IMR-90 (cell line): ENCODE results near the gene FBXL16. TPM values are rescaled to one million over a fixed set of nuclear protein-coding genes. Genes with fewer than 3 reads are reported as not detected.
A peak's percentile ranks its signal among the peaks of the same experiment; 100 is the strongest.

Source experiments
- ATAC-seq: fragments of 200-7000 bp; cut with Tn5 transposase; 2 replicates; pipeline ENCODE4 v1.9.1; 2020; ENCODE audit warnings: low read depth, mild to moderate bottlenecking, moderate library complexity
- BruUV-seq: library from RNA; stranded (reverse); fragments of 400-500 nt; replicated peaks from 2 replicates; lab custom pipeline; 2021; lab: Mats Ljungman, UMichigan
- CTCF ChIA-PET: fragments of 300-600 bp; formaldehyde crosslinking; extraction: SDS; loops from one replicate; lab custom pipeline; 2021; ENCODE audit warnings: antibody characterized with exemption; lab: Yijun Ruan, JAX
- POLR2A ChIA-PET: fragments of 300-600 bp; sonication (Branson Sonifier 250); formaldehyde crosslinking; loops from one replicate; lab custom pipeline; 2022; ENCODE audit warnings: antibody characterized with exemption; ENCODE audit not compliant: unreplicated experiment; lab: Charles Lee
- DNase-seq: peaks from one replicate; pipeline ENCODE4 v3.0.0; 2013
- H2AFZ ChIP-seq: replicated peaks from 2 replicates; pipeline ENCODE3; 2013; ENCODE audit warnings: low read length, mild to moderate bottlenecking; ENCODE audit not compliant: poor library complexity
- H2AK5ac ChIP-seq: 2 replicates; pipeline ENCODE4 v1.6.1; 2013; ENCODE audit warnings: low read depth, low read length, inconsistent platforms
- H2AK9ac ChIP-seq: replicated peaks from 2 replicates; pipeline ENCODE3; 2013; ENCODE audit warnings: mild to moderate bottlenecking, low read depth, low read length, moderate library complexity; ENCODE audit not compliant: poor library complexity
- H2BK120ac ChIP-seq: 2 replicates; pipeline ENCODE4 v1.6.1; 2013; ENCODE audit warnings: low read depth, low read length, inconsistent platforms
- H2BK15ac ChIP-seq: 3 replicates; pipeline ENCODE4 v1.6.1; 2013; ENCODE audit warnings: low read depth, low read length, inconsistent platforms
- H2BK20ac ChIP-seq: 2 replicates; pipeline ENCODE4 v1.6.1; 2013; ENCODE audit warnings: low read depth, mild to moderate bottlenecking, inconsistent platforms, low read length, moderate library complexity
- H2BK5ac ChIP-seq: 2 replicates; pipeline ENCODE4 v1.6.1; 2013; ENCODE audit warnings: mild to moderate bottlenecking, low read depth, low read length, inconsistent platforms; ENCODE audit not compliant: poor library complexity, severe bottlenecking
- H3K14ac ChIP-seq: replicated peaks from 2 replicates; pipeline ENCODE4 v1.6.1; 2013; ENCODE audit warnings: low read depth, low read length, inconsistent platforms
- H3K18ac ChIP-seq: 2 replicates; pipeline ENCODE4 v1.6.1; 2013; ENCODE audit warnings: low read depth, low read length, control low read depth
- H3K23ac ChIP-seq: 2 replicates; pipeline ENCODE4 v1.6.1; 2013; ENCODE audit warnings: low read depth, low read length, inconsistent platforms
- H3K27ac ChIP-seq: 2 replicates; pipeline ENCODE4 v1.5.1; 2013; ENCODE audit warnings: mild to moderate bottlenecking, control low read depth, low read length; ENCODE audit not compliant: insufficient read depth
- H3K27me3 ChIP-seq: 2 replicates; pipeline ENCODE4 v1.6.1; 2013; ENCODE audit warnings: low read length; ENCODE audit not compliant: control insufficient read depth, insufficient read depth
- H3K36me3 ChIP-seq: 2 replicates; pipeline ENCODE4 v1.6.1; 2013; ENCODE audit warnings: low read length, mixed read lengths; ENCODE audit not compliant: control insufficient read depth, insufficient read depth
- H3K4ac ChIP-seq: 2 replicates; pipeline ENCODE4 v1.6.1; 2013; ENCODE audit warnings: low read depth, low read length, inconsistent platforms
- H3K4me1 ChIP-seq: 2 replicates; pipeline ENCODE4 v1.6.1; 2013; ENCODE audit warnings: low read length, mixed read lengths; ENCODE audit not compliant: control insufficient read depth, insufficient read depth
- H3K4me2 ChIP-seq: 2 replicates; pipeline ENCODE4 v1.6.1; 2013; ENCODE audit warnings: low read depth, mild to moderate bottlenecking, control low read depth, low read length, moderate library complexity
- H3K4me3 ChIP-seq: 2 replicates; pipeline ENCODE4 v1.5.1; 2013; ENCODE audit warnings: low read depth, mild to moderate bottlenecking, control low read depth, low read length, moderate library complexity; ENCODE audit not compliant: insufficient read depth
- H3K56ac ChIP-seq: 2 replicates; pipeline ENCODE4 v1.6.1; 2013; ENCODE audit warnings: low read length, inconsistent platforms; ENCODE audit not compliant: insufficient read depth; ENCODE audit errors: extremely low read depth
- H3K79me1 ChIP-seq, 2 experiments: 2 replicates each; pipeline ENCODE4 v1.6.1; 2013; ENCODE audit warnings: low read length in 2 of 2, inconsistent platforms in 1 of 2, low read depth in 1 of 2
- H3K9ac ChIP-seq: 2 replicates; pipeline ENCODE4 v1.6.1; 2013; ENCODE audit warnings: low read depth, low read length, control low read depth
- H3K9me1 ChIP-seq: 2 replicates; pipeline ENCODE4 v1.6.1; 2013; ENCODE audit warnings: low read length, inconsistent platforms; ENCODE audit not compliant: insufficient read depth
- H3K9me3 ChIP-seq: 2 replicates; pipeline ENCODE4 v1.6.1; 2013; ENCODE audit warnings: low read length; ENCODE audit not compliant: control insufficient read depth, insufficient read depth
- H4K20me1 ChIP-seq: 2 replicates; pipeline ENCODE4 v1.6.1; 2013; ENCODE audit warnings: low read length, inconsistent platforms; ENCODE audit not compliant: insufficient read depth
- H4K5ac ChIP-seq: 2 replicates; pipeline ENCODE4 v1.6.1; 2013; ENCODE audit warnings: mild to moderate bottlenecking, low read depth, low read length, control low read depth
- H4K8ac ChIP-seq, 2 experiments: 2 replicates each; pipeline ENCODE4 v1.6.1; 2013; ENCODE audit warnings: low read depth in 2 of 2, low read length in 2 of 2, control low read depth in 1 of 2, inconsistent platforms in 1 of 2
- H4K91ac ChIP-seq: 2 replicates; pipeline ENCODE4 v1.6.1; 2013; ENCODE audit warnings: low read depth, low read length, inconsistent platforms; ENCODE audit not compliant: insufficient read depth
- CEBPB ChIP-seq: IDR thresholded peaks from 2 replicates; pipeline ENCODE4 v1.6.1; 2012; ENCODE audit warnings: low read depth, low read length, improper control_type of control experiment
- CHD1 ChIP-seq: IDR thresholded peaks from 2 replicates; pipeline ENCODE4 v1.6.1; 2012; ENCODE audit warnings: low read depth, low read length, improper control_type of control experiment
- ELK1 ChIP-seq: fragments of 150-350 bp; IDR thresholded peaks from 2 replicates; pipeline ENCODE4 v1.6.1; 2016; ENCODE audit warnings: low read depth, mild to moderate bottlenecking, low read length, moderate library complexity, borderline replicate concordance
- MAFK ChIP-seq: IDR thresholded peaks from 2 replicates; pipeline ENCODE4 v1.6.1; 2012; ENCODE audit warnings: low read depth, low read length, improper control_type of control experiment
- RAD21 ChIP-seq: IDR thresholded peaks from 2 replicates; pipeline ENCODE4 v1.6.1; 2012; ENCODE audit warnings: low read length, improper control_type of control experiment
- WGBS, 2 experiments: methylation state at CpG; one replicate each; pipeline versions ENCODE4 v1.1.5 to v1.1.7; 2013; ENCODE audit warnings: missing lambda C conversion rate in 2 of 2; ENCODE audit not compliant: insufficient read length in 1 of 2; ENCODE audit errors: extremely low coverage in 2 of 2; 5-methylcytosine and 5-hydroxymethylcytosine counted together
- dilution Hi-C: fragments of 300-500 bp; cut with HindIII; formaldehyde crosslinking; loops from one replicate; pipeline ENCODE4 v1.14.3; 2018; ENCODE audit warnings: low sequenced_read_pairs; ENCODE audit not compliant: unreplicated experiment
- in situ Hi-C: fragments of 300-500 bp; cut with MboI; formaldehyde crosslinking; loops from 3 replicates; pipeline ENCODE4 v1.14.3; 2019; ENCODE audit warnings: low sequenced_read_pairs, inconsistent platforms, mixed read lengths
- intact Hi-C: fragments of 100-400 bp; cut with micrococcal nuclease; formaldehyde crosslinking; loops from 2 replicates; pipeline ENCODE4 v1.10.0; 2022
- polyA plus RNA-seq, 3 experiments: library from polyadenylated mRNA; depleted of rRNA; stranded (reverse); fragments of >200 nt; gene quantifications; 2 replicates each; pipeline ENCODE4 v1.2.3, GENCODE V29; 2012; ENCODE audit warnings: low replicate concordance in 1 of 3
- total RNA-seq: library from RNA; depleted of rRNA; stranded (reverse); fragments of >200 nt; gene quantifications from 2 replicates; pipeline ENCODE4 v1.2.3, GENCODE V29; 2012

FBXL16 gene
- total and polyA plus RNA-seq, 2 of the 4 experiments (the other 2 are of a cell fraction), result 0.18 to 2.2 TPM

- no CpG with 5 or more reads among the region's 9 CpGs for WGBS, 2 experiments
- intact Hi-C loops (no loop called here), in situ Hi-C loops (loop anchor here (25.0 kb wide), 1 partner anchor 339 kb away; the partner anchor contains the start of gene SSTR5), dilution Hi-C loops (no loop called here)
- H4K20me1 ChIP-seq, result peaks cover 4% of the 10 kb centered on the region; the same call in 1 of the 2 replicates
- no peak overlapping the region for H3K14ac ChIP-seq
- H4K91ac ChIP-seq, result no peak overlapping the region
- no peak overlapping the region for H3K23ac ChIP-seq
- H3K27me3 ChIP-seq, result no peaks in the 10 kb centered on the region
- no peak overlapping the region for H3K27ac ChIP-seq
- TF ChIP-seq MAFK (no peak), RAD21 (no peak), CEBPB (no peak), ELK1 (no peak), CHD1 (no peak)
- no peak overlapping the region for H2BK120ac ChIP-seq
- no peak overlapping the region for H4K8ac ChIP-seq
- DNase-seq (no peak), ATAC-seq (no peak)
- no TSS peak for BruUV-seq
- peaks cover 10 to 15% of the 10 kb centered on the region in 2 experiments for H3K79me1 ChIP-seq
- H2AK5ac ChIP-seq, result no peak overlapping the region
- CTCF ChIA-PET, result no interaction called here
- no peak overlapping the region for H4K5ac ChIP-seq
- H2BK5ac ChIP-seq, result no peak overlapping the region
- no peak overlapping the region for H2AK9ac ChIP-seq
- H2BK20ac ChIP-seq, result no peak overlapping the region
- H3K4me1 ChIP-seq, result peaks cover 17% of the 10 kb centered on the region
- no peak overlapping the region for H3K4me2 ChIP-seq
- H2AFZ ChIP-seq, result peak overlapping the region; percentile 5
- no peak overlapping the region for H3K56ac ChIP-seq
- no peak overlapping the region for H3K9ac ChIP-seq
- H3K18ac ChIP-seq, result no peak overlapping the region
- H3K4ac ChIP-seq, result no peak overlapping the region
- H3K9me1 ChIP-seq, result peaks cover 2% of the 10 kb centered on the region; the same call in 1 of the 2 replicates
- peaks cover 1% of the 10 kb centered on the region; the same call in 1 of the 2 replicates for H3K36me3 ChIP-seq
- H2BK15ac ChIP-seq, result no peak overlapping the region
- H3K9me3 ChIP-seq, result no peaks in the 10 kb centered on the region
- POLR2A ChIA-PET, result no interaction called here
- no peak overlapping the region for H3K4me3 ChIP-seq
These were observed 18.1 kb upstream of the FBXL16 start for GRCh38 chr16:723695-724094.
